GM11168 (cell line): Measurements from ENCODE around the gene CITED4.

Experiments used
- in situ Hi-C: fragments of 300-500 bp; cut with MboI; formaldehyde crosslinking; loops from one replicate; pipeline ENCODE4 v1.12.0; 2022; ENCODE audit warnings: low sequenced_read_pairs; ENCODE audit not compliant: unreplicated experiment

CITED4 gene

DNA sequence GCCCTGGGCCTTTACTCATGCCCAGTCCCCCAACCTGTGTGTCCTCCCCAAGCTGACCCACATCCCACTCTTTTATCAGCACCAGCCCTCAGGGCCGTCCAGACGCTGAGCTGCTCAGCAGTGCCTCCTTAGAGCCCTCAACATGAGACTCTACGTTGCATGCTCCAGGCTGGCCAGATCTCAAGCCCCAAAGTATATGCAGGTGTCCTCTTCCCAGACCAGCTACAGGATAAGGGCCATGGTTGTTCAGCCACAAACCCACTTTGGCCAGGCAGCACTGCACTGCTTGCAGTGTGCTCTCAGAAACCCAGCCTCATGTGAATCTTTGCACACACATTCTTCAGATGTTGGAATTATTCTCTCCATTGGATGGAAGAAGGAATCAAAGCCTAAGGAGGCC, 6.0 kb downstream of the CITED4 start:
- in situ Hi-C loops, result no loop called here

DNA sequence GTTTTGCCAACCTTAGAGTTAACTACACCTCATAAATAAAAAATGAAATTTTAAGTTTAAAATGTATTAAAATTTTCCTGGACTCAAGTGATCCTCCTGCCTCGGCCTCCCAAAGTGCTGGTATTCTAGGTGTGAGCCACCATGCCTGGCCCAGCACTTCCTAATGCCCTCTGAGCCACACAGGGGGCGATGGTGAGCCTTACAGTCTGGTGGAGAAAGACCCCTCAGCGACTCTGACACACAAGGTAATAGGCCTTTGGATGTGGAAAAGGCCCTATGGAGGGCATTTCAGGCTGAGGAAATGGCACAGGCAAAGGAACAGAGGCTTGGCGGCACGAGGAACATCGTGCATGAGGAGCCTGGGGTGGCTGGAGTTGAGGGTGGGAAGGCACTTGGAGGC, 6.7 kb downstream of the CITED4 start:
- in situ Hi-C loops, result no loop called here

DNA sequence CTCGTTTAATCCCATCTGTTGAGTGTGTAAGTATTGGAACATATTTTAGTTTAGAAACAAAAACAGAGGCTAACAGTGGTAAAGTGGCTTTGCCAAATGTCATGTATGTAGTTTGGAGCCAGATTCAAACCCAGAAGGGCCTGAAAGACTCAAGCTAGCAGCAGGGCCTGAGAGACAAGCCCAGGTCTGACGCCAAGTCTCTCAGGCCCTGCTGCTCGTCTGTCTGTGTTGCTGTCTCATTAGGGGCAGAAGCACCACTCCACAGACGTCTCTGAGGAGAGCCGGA, 8.3 kb downstream of the CITED4 start:
- in situ Hi-C loops, result no loop called here

DNA sequence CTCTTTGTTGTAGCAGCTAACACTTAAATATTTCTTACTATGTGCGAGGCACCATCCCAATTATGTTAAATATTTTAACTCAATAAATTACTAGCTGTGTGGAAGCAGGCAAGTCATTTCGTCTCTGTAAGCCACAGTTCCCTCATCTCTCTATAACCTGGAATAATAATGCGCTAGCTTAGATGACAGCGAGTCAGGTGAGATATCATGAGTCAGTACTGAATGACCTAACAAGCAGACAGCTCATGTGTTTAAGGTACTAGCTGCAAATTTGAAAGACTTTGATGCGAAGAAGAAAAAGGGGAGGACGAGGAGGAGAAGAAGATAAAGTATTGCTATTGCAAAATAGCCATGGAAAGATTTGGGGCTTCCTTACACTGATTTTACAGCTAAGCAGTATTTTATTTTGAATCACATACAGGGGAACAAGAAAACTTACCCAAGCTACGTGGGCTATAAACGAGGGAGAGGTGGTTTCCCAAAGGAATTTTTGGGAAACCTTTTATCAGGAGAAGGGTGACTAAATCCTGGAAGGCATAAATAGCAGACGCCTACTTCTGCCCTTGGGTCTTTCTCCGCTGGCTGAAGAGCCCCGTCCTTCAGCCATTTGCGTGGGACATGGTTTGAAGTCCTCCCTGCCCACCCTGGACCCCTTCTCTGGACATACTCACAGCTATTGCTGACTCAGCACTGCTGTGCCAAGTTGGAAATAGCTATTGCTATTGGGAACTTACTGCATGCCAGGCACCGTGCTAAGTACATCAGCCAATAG, 8.9 kb downstream of the CITED4 start:
- in situ Hi-C loops, result no loop called here

DNA sequence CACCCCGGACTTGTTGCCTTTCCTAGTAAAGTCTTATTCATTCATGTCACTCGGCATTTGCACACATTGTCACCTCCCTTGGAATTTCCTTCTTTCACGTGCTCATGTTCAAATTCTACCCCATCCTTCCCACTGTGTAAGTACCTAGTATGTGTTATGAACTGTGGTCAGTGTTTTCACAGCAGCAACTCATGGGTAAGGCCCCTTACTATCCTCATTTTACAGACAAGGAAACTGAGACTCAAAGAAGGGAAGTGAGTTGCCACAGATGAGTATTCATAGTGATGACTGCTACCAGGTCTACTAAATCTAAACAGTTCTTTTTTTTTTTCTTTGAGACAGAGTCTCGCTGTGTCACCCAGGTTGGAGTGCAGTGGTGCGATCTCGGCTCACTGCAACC, 10.5 kb downstream of the CITED4 start:
- in situ Hi-C loops, result no loop called here

DNA sequence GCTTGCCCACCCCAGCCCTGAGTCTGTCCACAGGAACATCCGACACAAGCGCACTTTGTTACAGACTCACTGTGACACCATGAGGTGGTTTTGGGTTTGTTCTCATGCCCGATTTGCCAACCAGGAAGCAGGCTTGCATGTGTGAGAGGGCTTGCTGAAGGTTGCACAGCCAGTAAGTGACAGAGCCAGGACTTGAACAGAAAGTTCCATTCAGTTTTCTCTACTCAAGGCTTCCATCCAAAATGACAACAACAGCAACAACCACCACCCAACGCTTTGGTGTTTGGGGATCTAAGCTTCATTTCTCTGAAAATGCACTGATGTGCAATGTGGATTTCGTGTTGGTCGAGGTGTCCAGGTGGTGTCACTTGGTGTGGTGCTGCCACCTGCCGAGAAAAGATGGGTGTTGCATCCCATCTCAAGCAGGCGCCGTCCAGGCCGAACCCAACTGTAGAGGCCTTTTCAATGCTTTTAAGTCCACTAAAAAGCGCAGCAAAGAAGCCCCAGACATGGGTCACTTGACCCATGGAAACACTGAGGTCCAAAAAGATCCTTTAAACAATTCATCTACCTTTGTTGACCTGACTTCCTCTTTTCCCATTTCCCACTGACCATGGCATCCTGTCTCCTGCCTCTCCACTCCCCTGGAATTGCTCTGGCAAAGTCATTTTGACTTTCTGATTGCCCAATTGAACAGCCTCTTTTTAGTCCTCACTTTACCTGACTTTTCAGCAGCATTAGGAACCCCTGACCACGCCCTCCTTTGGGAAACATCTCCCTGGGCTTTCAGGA, 12.2 kb downstream of the CITED4 start:
- in situ Hi-C loops, result no loop called here

DNA sequence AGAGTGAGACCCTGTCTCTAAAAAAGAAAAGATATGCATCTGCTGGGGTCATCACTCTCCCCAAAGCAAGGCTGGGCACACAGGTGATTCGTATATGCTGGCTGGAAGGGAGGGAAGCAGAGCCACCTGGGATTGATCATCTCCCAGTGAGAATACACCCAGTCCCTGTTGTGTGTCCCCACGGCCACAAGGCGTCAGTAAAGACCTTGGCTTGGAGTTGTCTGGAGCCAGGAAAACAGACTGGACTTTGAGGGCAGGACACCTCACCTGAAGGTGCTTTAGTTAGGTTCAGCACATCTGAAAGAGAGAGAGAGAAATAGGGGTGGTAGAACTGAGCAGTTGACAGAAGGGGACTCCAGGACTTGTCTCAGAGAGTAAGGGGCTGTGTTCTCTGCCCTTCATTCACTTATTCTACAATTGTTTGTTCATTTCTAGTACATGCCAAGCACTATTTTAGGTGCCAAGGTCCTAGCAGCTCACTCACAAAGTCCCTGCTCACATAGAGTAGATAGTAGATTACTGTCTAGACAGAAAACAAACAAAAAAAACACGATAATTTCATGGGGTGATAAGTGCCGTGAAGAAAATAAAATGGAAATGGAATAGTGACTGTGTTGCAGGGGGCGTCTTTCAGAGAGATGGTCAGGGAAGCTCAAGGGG, 13.5 kb downstream of the CITED4 start:
- in situ Hi-C loops, result no loop called here

DNA sequence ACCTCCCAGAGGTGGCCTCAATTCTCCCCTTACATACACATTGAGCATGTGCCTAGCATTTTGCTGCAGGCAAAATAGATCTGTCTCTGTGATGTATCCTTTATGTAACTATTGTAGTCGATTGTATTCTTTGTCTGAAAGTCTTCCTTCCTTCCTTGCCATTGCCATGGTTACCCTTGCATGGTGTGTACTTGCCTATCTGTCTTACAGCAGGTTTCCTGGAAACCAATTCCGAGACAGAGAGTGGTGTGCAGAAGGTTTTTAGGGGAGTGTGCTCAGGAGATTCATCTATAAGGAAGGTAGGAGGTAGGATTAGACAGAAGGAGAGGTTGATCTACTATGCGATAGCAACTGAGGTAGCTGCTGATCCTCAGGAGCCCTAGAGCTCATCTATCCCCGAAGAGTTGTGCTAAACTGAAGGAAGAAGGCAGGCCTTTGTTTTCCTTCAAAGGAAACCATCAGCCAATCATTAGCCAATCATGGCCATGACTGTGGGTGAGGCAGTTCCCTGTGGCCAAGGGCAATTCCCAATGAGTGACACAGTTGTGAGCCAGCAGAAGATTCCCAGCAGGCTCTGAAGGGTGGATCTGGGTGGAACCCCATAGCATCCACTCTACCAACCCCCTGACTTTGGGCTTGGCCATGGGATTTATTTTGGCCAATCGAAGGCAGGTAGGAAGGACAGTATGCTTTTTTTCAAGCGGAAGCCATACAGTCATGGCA, 15.0 kb downstream of the CITED4 start:
- in situ Hi-C loops, result no loop called here

DNA sequence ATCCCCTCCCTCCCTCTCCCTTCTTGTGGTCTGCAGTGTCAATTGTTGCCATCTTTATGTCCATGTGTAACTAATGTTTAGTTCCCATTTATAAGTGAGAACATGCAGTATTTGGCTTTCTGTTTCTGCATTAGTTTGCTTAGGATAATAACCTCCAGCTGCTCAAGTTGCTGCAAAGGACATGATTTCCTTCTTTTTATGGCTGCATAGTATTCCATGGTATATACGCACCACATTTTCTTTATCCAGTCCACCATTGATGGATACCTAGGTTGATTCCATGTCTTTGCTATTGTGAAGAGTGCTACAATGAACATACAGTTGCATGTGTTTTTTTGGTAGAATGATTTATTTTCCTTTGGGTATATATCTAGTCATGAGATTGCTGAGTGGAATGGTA, 16.3 kb downstream of the CITED4 start:
- in situ Hi-C loops, result no loop called here

DNA sequence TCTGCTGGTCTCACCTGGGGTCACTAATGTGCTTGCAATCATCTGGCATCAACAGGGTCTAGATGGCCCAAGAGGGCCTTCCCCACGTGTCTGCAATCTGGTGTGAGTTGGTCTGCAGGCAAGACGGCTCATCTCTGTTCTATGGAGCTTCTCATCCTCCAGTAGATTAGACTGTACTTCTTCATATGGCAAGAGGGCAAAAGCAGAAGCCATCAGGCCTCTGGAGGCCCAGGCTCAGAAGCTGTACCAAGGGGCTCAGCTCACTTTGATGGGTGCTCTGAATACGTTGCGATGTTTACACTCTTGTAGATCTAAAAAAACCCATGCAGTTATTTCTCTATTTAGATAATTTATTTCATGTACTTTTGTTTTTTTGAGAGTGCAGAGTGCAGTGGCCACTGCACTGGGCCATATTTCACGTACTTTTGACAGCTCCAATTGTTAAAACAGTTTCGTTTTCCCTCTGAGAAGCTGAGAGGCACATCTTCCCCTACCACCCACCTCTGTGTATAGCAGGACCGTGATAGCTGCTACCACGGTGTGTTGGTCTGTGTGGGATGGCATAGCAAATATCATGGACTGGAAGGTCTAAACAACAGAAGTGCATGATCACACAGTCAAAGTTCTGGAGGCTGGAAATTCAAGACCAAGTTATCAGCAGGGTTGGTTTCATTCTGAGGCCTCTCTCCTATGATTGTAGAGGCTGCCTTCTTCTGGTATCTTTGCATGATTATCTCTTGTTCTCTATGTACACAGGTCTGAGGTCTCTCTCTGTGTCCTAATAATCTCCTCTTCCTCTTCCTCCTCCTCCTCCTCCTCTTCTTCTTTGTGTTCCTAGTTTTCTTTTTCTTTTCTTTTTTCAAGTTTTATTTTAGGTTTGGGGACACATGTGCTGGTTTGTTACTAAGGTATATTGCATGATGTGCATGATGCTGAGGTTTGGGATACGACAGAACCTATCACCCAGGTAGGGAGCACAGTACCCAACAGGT, 17.0 kb downstream of the CITED4 start:
- in situ Hi-C loops, result no loop called here

DNA sequence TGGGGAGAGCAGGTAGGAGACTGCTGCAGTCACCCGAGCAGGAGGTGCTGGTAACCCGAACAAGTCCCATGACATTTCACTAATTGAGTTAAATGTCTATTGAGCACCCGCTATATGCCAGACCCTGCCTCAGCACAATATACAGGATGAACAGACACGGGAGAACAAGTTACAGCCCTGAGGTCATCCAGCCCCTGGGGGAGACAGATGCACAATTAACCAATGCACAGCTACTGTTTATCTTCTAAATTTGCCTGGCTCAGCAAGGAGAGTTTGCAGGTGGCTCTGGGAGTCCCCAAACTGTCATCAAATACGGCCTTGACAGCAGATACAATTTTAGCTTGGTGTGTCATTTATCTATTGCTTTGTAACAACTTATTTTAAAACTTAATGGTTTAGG, 18.1 kb downstream of the CITED4 start:
- in situ Hi-C loops, result no loop called here

DNA sequence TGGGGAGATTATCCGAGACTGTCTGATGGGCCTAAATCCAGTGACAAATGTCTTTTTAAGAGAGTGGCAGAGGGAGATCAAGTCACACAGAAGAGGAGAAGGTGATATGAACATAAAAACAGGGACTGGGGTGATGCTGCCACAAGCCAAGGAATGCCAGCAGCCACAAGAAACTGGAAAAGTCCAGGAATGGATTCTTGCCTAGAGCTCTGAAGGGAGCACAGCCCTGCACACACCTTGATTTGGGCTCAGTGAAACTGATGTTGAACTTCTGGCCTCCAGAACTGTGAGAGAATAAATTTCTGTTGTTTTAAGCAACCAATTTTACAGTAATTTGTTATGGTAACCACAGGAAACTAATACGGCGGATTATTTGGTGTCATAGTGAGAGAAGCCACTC, 19.5 kb downstream of the CITED4 start:
- in situ Hi-C loops, result no loop called here

DNA sequence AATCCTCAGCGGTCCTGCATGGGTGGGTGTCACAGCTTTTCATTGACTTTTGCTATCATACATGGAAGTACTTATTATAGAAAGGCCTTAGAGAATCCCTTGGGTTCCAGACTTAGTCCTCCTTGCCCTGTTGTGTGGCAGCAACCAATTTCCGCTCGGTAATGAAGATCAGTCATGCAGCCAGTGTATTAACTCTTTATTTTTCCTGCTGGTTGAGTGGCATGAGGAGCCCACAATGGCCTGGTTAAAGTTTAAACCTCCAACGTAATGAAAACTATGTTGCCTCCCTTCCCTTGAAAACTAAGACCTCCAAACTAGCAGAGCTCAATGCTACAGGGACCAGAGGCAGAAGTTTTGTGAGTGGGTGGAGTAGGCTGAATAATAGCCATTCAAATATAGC, 20.0 kb downstream of the CITED4 start:
- in situ Hi-C loops, result no loop called here

DNA sequence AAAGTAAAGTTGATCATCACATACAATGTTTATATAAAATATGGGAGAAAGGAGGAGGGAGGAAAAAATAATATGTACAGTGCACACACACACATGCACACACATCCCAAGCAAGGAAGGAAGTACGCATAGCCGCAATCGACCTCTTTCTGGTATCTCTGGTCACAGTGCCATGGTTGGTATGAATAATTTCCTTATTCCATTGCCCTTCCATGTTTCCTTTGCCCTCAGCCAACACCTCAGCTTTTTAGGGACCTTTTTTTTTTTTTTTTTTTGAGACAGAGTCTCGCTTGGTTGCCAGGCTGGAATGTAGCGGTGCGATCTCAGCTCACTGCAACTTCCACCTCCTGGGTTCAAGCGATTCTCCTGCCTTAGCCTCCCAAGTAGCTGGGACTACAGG, 20.6 kb downstream of the CITED4 start:
- in situ Hi-C loops, result no loop called here

DNA sequence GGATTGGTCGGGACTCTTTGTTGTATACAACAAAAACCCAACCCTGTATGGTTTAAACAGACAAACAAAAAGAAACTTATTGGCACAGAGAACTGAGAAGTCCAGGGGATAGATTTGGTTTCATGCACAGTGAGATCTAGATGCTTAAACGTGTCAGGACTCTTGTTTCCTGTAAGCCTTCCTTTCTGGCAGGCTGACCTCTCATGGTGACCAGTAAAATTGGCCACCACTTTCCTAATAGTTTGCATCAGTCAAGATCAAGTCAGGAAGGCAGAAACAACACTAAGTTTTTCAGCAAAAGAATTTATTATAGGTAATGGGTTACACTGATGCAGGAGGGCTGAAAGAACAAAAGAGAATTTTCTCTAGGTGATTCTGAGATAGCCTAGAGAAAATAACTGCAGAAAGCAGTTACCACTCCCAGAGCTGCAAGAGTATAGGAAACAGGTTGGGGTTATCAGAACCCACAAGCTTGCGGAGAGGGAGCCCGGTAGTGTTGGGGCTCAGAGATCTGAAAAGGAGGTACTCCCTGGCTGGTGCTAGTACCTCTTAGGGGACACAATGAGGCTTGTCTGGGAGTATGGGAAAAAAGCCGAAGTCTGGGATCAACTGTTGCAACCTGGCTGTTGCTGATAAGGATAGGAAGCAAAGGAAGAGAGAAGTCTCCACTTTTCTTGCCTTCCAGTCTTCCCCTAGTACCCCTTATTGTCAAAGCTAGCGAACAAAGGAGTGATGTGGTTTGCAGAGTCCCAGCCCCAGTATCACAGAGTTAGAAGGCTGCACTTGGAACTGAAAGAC, 21.4 kb downstream of the CITED4 start:
- in situ Hi-C loops, result no loop called here

DNA sequence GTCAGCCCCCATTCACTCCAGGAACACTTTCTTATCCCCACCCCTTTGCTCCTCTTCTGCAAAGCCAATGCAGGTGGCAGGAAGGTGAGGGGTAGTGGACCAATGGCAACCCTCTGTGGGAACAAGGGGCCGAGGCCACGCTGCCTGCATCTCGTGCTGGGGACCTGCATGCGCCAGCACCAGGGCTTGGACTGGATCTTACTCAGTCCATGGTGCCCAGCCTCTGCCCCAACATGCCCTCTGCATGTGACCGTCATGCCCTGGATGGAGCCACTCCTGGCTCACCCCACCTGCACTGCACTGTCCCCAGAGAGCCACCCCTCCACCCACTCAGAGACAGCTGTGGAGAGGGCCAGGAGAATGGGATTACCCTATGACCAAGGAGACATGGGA, 22.2 kb downstream of the CITED4 start:
- in situ Hi-C loops, result no loop called here

DNA sequence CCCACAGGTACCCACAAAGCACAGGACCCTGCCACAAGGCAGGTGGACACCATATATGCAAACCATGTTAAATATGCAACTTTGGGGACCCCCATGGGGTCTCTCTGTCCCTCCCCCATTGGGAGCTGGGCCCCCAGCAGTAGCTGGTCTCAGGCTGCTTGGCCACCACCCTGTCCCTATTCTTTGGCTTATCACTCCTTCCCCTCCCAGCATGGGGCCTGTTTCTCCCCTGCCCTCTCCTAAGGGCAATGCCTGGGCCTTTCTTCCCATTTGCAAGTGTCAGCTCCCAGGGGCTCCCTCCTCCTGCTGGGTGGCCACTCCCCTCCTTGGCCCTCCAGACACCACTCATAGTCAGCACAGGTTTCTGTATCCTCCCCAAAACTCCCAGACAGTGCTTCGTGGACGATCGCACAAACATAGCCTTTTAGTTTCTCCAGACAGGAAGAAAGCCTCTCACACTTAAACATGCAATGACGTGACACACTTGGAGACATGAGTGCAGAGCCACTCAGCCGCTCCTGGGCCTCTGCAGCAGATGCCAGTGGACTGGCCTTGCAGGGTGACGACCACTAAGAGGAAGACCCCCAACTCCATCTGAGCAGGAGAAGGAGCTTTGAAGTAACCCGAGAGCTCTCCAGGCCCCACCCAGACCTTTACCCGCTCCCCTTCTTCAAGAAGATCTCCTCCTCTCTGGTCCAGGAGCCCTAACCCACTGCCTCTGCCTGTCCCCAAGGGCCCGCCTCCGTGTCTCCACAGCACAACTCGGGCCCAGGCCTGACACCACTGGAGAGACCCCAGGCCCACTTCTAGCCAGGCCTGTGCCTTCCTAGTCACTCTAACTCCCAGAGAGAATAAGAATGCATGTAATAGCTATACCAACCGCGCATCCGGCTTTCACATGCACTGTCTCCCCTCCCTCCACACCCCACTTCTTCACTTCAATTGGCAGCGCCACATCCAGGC, 22.9 kb downstream of the CITED4 start:
- in situ Hi-C loops, result no loop called here
